ENCODE measurements around the gene SCN9A.
"Not testable (repeated sequence)": the region's sequence is repeated elsewhere in the genome, so short reads cannot be mapped to it uniquely, and the experiment has no call there.

The SCN9A gene

DNA sequence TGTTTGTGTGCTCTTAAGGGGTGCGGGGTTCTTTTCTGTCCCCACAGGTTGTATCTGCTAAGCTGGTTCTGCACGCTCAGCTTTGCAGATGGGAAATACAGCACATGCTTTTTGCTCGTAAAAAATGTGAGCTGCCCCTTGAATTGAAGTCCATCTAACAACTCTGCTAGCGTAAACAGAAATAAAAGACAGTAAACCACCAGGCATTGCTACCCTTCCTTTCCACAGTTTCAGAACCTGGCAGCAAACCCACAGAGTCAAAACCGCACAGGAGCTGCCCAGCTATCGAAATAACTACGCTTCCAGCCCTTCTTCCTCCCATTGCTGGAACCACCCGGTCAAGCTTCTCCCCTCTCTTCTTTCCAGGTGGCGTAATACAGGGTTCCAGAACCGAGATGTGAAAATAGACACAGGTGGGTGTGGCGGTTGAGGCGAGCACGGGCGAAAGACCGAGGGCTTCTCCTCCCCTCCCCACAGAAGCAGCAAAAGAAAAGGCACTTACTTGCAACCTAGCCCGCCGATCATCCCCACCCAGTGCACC, 479 bp downstream of the SCN9A start:
- DNase-seq (ENCODE audit: low read depth) = no peak

DNA sequence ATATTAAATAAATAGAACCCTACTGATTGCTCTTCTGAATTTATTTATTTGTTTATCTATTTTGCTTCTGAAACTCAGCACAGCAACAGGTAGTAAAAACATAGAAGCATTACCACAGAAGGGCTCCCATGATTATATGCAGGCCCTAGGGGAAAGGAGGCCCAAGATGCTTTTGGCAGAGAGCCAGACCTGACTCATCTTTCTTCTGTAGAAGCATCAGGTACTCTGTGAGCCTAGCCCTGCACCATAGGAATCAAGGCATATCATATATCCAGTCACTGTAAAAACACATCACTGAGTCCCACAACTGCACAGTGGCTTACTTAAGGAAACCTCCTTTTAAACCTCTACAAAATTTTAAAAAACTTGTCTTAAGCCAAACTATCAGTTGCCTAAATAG, 1.8 kb downstream of the SCN9A start:
- DNase-seq (ENCODE audit: low read depth) = no peak

DNA sequence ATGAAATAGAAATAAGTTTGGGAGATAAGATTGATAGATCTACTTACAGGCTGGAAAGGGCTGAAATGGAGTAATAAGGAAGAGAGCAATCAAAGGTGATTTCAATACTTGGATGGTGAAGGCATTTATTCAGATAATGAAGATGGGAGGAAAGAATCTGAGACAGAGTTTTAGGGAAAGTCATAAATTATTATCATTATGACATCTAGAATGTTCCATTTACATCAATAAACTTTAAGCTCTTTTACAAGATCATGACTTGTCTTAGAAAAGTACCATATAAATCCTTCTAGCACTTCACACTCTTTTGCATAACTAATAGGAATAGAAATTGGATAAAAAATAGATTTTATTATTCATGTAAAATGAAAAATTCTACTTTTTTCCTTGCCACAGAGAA, 2.2 kb downstream of the SCN9A start:
- DNase-seq (ENCODE audit: low read depth) = no peak

DNA sequence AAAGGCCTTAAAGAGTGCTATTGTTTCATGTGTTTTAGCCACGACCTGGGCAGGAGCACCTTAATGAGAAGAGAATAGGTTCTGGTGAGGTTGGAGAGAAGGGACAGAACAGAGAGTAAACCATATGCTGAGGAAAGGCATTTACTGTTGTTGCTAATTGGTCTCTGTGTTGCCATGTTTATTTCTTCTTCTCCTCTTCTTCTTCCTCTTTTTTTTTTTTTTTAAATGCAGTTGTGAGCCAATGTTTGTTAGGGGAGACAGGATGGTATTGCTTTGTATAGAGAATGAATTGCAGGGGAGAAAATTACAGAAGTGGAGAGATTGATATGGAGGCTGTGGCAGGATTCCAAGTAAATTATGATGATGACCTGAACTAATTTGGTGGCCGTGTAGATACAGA, 2.6 kb downstream of the SCN9A start:
- no peak for DNase-seq (ENCODE audit: low read depth)

DNA sequence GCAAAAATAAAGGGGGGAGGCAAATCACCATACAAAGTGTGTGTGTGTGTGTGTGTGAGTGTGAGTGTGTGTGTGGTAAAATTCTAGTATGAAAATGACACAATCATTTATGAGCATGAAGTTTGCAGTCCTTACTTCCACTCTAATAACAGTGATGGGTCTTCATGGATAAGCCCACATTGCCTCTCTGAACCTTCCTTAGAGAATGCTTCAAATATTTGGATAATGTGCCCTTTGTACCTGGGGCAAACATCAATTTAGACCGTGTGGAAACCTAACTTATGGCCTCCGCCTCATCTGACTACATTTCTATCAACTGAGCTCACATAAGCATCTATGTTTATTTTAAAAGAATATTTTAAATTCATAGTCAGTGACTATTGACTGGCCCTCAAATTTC, 3.7 kb downstream of the SCN9A start:
- no peak for DNase-seq (ENCODE audit: low read depth)

DNA sequence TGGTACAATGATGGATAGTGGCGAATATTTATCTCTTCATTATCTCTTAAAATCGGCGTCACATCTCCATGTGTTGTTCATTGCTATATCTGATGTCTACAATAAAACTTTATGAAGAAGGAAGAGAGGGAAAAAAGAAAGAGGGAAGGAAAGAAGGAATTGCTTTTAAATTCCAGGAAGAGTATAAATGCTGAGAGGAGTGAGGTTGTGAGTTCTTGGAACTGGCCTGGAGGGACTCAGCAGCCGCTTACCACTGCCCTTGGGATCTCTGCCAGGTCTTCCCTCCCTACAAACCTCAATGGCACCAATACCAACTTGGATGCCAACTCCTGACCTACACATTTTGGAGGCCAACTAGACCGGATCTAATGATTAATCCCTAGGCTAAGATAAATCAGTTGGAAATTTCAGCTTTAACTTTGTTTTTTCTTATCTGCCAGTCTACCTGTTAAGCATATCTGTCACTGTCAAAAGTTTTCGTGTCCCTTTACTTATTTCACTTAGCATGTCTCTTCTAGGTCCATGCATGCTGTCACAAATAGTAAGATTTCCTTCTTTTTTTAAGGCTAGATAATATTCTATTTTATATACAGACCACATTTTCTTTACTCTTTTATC, 9.8 kb downstream of the SCN9A start:
- no peak for DNase-seq (ENCODE audit: low read depth)

DNA sequence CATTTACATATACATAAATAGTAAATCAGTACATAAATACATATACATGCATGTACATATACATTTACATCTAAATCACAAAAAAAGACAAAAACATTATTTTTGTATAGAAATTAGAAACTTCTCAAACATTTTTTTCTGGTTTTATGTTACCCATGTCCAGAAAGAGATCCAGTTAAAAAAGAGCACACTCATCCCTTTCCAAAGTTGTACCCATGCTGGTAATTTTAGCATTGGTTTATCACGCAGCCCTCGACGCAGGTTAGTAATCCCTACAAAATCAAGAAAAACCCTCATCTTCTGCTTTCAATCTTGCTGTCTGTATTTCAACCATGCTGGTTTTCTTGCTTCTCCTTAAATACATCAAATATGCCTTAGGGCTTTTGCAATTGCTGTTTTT, 10.5 kb downstream of the SCN9A start:
- no peak for DNase-seq (ENCODE audit: low read depth)

DNA sequence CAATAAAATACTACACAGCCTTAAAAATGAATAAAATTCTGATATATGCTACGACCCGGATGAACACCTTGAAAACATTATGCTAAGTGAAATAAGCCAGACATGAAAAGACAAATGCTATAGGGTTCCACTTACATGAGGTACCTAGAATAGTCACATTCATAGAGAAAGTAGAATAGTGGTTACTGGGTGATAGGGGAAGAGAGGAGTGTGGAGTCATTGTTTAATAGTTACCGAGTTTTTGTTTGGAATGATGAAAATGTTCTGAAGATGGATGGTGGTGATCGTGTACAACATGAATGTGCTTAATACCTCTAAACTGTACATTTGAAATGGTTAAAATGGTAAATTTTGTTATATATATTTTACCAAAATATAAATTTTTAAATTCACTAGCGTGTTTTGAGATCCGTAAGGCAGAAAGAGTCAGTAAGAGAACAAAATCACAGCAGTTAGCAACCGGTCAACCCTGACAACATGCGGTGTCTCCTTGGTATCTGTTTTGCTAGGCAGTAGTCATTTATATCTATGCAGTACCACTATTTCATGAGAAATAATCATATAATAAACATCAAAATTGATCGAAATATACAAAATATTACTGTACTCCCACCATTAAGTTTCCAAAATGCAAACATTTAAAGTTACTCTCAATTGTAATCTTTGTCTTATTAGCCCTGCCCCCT, 11.1 kb downstream of the SCN9A start:
- no peak for DNase-seq (ENCODE audit: low read depth)

DNA sequence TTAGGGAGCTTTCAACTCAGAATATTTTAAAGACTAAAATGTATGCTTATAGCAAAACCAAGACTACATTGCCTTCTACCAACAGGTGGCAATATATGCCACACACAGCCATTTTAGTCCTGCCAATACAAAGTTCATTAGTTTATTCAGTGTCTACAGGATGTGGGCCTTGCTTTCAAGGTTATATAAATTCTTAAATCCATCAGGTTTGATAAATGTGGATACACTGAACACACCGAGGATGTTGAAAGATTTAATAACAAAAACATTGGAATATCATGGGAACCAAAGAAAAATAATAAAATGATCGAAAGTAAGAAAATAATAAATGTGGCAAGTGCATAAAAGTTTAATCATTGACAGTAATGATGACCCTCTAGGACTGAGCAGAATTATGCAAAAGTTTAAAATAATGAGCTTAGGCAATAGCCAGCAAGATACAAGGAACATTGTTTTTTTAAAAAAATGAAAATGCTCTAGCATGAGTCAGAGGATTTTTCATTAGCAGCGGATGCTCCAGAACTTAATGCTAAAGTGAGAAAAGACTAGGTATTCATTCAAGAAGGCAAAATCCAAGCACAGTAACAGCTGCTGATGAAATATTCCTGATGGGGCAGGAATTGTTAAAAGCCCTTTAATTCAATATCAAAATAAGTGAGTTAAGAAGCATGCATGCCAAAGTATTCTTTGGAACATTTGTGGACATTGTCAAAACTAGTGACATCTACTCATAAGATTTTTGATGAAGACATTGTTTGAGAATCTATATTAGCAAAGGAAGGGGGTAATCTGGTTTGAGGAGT, 14.2 kb downstream of the SCN9A start:
- no peak for DNase-seq (ENCODE audit: low read depth)

DNA sequence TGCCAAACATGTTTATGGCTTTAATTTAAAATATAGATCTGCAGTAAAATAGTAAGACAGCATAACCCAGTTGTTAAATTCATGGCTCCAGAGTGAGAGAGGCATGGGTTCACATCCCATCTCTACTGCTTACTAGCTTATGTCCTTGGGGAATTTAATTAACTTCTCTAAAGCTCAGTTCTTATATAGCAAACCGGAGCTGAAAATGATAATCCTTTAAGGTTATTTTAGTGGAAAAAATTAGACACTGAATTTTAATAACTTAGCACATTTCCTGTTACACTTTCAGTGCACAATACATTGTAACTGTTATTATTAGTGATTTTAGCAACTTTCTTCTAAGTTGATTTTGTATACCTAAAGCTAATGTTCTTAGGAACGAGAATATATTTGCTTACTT, 14.8 kb downstream of the SCN9A start:
- DNase-seq (ENCODE audit: low read depth) = no peak

DNA sequence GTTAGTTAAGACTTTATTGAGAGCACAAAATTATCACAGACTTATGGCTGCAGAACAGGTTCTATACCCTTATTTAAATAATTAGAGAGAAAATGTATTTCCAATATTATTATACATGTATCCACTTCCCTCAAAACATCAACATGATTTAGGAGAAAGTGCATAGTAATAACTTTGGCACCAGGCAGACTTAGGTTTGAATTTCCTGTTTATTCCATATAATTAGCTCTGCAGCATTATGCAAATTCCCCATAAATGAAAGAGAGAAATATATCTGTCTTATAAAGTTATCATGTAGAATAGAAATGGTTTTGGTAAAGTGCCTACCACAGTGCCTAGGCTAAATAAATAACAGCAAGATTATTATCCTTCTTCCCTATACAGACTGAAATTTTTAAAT, 15.3 kb downstream of the SCN9A start:
- no peak for DNase-seq (ENCODE audit: low read depth)

DNA sequence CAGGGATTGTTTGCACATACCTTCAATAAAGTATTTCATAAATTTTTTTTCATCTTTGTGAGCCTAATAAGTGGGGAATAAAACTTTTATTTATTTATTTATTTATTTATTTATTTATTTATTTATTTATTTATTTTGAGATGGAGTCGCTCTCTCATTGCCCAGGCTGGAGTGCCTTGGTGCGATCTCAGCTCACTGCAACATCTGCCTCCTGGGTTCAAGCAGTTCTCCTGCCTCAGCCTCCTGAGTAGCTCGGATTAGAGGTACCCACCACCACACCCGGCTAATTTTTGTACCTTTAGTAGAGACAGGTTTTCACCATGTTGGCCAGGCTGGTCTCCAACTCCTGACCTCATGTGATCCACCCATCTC, 17.8 kb downstream of the SCN9A start:
- not testable (repeated sequence) for DNase-seq (ENCODE audit: low read depth)

DNA sequence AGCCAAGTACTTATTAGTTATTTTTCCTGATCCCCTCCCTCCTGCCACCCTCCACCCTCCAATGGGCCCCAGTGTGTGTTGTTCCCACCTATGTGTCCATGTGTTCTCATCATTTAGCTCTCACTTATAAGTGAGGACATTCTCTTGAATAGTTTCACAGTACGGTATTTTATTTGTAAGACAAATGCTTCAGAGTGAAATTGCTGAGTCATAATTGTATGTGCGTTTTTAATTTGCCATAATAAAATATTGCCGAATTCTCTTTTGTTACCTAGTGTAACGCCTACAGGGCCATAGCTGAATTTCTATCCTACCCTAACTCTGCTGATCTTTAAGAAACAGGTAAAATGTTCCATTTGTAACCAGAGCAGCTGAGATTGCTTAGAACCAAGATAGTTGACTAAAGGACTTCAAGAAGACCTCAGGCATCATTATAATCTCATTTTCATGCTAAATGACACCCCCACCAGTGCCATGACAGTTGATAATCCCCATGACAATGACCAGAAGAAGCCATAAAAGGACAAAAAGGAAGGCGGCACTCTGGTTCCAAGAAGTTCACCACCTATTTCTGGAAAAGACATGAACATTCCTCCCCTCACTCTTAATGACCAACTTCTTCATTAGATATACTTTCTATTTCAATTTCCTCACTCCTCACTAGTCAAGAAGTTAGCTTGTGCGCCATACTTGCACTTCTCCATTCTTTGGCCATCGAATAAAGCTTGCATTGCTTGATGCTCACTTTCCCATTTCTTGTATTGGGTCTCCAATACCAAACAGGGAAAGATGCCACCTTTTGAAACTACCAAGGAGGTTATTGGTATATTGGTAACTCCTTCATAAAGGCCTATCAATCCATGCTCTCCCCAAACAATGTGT, 18.4 kb downstream of the SCN9A start:
- DNase-seq (ENCODE audit: low read depth) = no peak

DNA sequence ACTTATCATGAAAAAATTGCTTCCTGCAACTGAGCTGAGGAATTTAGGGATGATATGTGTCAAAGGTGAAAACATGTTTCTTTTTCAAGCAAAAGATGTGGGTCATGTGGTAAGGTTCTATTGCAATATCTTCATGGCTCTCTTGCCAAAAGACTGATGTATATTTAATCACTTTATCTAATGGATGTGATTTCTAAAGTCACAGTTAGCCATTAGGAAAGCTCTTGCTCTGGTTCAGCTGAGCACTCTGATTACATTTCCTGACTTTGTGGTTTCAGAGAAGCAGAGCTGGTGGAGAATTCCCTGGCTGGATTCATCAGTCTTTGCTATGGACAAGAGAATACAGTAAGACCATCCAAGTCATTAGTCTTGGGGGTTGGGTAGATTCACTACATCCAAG, 24.4 kb downstream of the SCN9A start:
- no peak for DNase-seq (ENCODE audit: low read depth)

DNA sequence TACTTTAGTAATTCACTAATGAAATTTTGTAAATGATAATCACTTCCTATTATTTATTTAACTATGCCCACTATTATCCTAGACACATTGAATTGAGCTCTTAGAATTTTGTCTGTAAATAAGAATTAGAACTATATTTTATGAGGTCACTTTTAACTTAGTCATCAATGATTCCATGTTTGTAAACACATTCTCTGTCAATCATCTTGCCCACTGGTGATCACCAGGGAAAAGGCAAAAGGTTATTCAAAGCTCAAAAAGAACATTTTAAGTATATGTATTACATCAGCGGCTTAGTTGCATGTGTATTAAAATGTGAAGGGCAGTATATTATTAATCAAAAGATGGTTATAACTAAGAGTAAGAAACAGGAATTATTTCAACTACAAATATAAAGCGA, 25.2 kb downstream of the SCN9A start:
- DNase-seq (ENCODE audit: low read depth) = no peak

DNA sequence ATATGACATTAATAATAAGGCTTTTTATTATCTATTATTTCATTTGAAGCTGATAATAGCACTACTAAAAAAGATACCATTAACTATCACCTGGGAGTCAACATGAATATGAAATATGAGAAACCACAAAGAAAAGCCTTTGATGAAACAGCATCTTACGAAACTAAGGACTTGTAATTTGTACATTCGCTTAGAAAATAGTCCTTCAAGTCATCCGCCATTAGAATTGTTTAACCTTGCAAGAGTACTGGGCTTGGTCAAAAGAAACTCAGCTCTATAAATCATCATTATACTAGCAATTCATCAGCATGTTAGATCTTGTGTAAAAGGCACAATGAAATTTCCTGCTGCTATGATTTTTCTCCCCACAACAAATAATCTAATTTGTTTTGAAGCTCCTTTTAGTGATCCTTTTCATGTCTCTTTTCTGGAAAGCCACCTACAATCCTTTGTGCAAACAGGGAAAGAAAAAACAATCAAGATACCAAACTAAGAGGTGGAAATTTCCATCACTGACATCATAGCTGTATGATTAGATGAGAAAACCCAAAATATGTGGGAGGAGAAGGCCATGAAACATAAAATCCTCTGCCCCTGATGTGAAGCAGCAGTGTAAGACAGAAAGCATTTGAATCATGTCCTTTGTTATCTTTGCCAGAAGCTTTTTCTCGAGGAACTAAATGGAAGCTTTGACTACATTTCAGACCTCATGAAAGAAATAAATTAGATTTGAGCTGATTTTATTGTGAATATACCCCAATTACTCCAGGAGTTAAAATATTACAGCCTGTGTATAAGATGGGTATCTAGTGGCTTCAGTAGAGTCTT, 31.2 kb downstream of the SCN9A start:
- no peak for DNase-seq (ENCODE audit: low read depth)

DNA sequence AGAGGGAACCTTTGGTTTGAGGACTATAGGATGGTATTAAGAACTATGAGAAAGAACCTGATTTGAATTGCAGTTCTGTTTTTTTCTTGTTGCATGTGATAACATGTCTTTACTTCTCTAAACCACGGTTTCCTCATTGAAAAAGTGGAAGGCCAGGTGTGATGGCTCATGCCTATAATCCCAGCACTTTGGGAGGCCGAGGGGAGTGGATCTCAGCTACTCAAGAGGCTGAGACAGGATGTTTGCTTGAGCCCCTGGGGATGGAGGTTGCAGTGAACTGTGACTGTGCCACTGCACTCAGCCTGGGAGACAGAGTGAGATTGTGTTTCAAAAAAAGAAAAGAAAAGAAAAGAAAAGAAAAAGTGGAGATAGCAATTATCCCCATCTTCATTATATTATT, 32.3 kb downstream of the SCN9A start:
- no peak for DNase-seq (ENCODE audit: low read depth)

DNA sequence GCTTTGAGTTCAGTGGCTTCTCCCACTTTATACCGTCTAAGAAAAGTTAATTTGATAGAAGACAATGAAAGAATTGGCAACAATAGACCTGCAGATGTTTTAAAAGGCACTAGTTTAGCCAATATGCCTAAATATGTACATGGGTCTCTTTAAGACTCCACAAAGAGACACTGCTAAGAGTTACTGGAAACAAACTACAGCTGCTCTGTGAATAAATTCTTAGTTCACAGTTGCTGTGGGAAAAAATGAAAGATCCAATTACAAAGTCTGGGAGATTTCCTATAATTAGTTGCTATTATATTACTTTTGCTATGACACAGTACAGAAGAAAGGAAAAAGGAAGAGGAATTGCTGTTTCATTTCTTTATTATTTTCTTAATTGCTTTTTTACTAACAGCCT, 34.3 kb downstream of the SCN9A start:
- DNase-seq (ENCODE audit: low read depth) = no peak

DNA sequence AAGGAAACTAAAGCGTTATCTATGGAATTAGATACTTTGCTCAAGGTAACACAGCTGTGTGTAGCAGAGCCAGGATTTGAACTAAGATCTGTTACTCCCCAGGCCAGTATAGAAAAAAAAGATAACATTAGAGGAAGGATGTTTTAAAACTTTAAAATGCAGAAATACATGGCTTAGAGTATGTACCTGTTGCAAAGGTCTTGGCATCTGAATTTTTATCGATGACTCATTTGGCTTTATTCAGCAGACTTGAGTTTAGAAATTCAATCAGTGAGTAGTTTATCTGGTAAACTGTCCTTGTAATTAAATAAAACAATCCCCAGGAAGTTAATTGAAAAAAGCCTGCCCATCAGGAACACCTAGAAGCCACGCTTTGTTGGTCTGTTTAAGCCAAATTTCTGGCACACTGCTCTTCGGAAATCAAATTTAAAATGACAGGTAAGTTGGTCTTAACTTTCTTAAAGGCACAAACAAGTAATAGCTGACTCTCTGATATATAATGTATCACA, 36.9 kb downstream of the SCN9A start:
- DNase-seq (ENCODE audit: low read depth) = no peak

DNA sequence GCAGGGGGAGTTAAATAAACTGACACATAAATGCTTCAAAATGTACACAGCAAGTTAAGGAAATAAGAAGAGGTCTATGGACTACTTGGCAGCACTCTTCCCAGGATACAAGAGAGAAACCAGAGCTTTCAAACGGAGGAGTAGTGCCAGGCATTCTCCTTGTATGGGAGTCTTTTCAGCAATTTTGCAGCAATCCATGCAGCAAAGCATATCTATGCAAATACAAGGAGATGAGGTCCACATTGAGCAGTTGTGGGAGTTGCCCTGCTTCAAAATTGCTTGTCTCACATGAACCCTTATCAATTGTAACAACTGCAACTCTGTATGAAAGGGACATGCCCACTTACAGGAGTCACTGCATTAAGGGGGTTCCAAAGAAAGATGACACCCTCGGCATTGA, 37.8 kb downstream of the SCN9A start:
- DNase-seq (ENCODE audit: low read depth) = no peak

DNA sequence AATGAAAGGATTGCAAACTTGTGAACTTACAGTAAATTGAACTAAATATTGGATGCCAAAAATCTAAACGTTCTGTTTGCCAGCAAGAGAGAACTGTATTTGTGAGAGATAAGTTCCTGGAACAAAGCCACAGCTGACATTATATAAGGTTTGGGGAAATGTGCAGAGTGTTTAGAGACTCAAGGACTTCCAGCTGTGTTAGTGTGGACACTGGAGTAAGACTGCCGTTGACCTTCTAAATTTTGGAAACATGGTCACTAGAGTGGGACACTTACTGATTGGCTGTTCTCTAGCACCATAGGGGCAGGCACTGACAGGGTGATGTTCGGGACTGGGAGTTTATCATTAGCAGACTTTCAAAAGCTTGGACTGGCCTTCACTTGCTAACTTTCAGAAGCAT, 40.5 kb downstream of the SCN9A start:
- no peak for DNase-seq (ENCODE audit: low read depth)

Data from T follicular helper cell (primary cell).